NCI-H2227 treated with DMSO at 0.1 percent for 48 hours (cell line): ENCODE results near the gene MBNL1.
"Not testable (repeated sequence)": the region's sequence is repeated elsewhere in the genome, so short reads cannot be mapped to it uniquely, and the experiment has no call there.

ENCODE experiments used
- DNase-seq: peaks from one replicate; lab custom pipeline; 2025; lab: John Stamatoyannopoulos, UW

The MBNL1 gene

DNA sequence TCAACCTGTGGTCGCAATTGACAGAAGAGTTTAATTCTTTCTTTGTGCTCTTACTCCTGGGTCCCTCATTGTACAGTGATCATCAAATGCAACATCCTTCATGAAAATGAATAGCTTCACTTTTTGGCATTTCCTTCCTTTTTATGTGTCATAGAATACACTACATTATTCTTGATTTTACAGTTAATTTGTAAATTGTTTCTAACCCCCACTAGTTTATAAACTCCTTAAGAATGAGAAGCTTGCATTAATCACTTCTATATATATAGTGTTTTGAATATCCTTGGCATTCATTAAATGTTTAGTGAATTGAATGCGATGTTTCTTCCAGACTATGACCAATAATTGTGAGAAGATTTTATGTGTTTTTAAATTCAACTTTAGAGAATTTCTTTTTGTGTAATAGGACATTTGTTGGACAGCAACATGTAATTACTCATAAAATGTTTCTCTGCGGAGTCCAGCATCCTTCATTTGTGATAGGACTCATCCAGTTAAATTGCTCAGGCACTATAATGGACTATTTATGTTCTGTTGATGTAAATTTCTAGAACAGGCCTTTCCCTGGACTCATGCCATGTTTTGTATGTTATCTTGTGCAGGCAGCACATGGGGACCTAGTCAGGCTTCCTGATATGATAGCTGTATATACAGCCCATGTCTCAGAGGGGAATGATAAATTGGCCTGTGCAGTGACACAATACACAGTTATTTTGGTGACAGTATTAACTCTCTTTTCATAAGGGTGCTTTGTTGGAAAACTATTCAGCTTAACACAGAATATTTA lies 51.3 kb downstream of the MBNL1 start:
- peak; percentile 10 for DNase-seq

DNA sequence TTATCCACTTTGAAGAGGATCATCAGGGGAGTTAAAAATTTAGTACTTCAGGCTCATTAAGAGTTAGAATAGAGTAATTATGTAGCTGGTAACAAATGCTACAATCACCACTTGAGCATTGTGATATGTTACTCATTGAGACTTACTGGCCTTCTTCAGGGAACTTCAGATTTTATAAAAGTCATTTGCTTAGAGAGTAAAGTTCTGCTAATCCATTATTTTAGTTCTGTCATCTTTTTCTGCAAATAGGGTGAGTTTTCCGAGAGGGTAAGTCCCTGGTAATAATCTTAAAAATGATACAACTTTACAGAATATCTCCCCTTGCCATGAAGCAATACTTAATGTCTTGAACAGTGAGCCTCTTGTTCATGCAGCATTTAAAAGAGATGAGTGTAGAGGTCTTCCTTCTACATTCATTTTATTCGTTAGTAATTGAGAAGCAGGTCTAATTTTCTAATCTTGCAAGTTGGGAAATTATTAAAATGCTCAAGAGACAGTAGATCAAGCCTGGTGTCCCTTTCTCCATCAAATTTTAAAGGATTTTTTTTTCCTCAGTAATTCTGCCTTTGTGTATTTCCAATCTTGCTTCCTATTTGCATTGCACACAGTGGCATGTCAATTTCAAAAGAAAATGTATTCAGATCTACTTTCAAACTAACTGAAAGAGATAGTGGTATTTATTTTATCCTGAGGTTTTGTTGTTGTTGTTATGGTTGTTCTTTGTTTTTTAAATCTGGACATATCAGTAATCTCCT lies 52.6 kb downstream of the MBNL1 start:
- no peak for DNase-seq

DNA sequence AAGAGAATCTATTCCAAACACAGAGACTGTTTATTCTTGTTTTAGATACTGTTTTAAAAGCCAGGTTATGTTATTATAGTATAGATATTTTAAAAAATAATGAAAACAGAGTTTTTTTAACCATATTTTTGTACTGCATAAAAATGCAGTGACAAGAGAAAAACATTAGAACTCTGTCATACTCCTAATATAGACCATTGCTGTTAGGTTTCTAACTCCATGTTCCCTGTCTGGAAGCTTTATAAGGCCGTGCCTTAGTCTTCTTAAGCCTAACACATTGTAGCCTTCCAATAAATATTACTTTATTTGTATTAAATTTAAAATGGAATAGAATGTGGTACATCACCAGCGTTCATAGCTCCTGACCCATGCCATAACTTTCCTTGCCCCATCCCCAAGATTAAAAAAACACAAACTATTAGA lies 53.2 kb downstream of the MBNL1 start:
- DNase-seq, result no peak

DNA sequence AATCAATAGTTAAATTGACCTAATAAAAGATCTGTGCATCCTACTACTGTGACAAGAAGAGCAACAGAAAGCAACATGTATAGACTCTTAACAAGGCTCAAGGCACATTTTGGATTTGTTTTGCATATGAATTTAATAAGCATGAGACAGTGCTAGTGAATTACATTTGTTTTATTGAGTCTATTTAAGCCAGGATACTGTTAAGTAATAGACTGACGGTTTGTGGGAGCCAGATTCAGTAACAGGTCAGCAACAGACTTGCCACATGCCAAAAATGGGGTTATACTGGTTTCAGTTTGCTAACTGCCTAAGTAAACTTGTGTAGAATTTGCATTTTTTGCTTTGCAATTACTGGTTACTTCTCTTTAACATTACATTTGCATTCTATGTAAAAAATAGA lies 54.0 kb downstream of the MBNL1 start:
- no peak for DNase-seq

DNA sequence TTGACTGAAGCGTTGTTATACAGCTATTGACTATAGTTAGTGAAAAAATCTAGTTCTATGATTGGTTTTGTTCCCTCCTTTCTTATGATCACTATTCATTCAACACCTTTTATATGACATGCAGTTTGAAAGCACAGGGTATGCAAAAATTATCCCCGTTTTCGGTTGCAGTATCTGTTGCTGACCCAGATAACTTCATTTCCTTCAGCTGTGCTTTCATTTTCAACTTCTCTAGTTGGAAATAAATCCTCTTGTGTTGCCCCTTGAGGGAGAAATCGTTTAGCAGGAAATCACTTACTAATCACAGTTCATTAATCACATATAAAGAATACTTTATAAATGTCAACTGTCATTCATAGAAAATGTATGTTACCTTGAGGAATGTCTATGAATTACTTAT lies 55.1 kb downstream of the MBNL1 start:
- no peak for DNase-seq

DNA sequence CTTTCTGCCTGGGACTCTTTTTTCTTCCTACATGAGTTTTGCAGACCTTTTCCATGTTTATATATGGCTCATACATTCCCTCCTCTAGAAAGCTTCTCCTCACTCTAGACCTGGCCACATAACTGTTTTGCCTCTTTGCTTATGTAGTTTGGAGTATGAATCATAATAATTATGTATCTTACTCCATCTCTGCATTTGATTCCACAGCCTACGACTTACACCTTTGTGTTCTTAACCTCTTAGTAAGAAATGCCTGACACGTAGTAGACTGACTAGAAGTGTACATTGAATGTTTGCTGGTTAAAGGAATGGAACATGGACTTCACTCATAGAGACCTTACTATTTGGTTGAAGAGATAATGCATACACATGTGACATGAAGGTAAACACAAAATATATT lies 56.4 kb downstream of the MBNL1 start:
- DNase-seq, result no peak

DNA sequence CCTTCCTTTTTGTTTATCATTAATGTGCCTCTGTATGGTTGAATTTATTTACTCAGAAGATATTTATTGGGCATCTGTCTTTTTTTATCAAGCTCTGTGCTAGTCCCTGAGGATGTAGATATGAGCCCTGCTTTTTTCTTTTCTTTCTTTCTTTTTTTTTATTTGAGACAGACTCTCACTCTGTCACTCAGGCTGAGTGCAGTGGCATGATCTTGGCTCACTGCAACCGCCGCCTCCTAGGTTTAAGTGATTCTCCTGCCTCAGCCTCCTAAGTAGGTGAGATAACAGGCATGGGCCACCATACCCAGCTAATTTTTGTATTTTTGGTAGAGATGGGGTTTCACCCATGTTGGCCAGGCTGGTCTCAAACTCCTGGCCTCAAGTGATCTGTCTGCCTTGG lies 58.5 kb downstream of the MBNL1 start:
- DNase-seq, result no peak

DNA sequence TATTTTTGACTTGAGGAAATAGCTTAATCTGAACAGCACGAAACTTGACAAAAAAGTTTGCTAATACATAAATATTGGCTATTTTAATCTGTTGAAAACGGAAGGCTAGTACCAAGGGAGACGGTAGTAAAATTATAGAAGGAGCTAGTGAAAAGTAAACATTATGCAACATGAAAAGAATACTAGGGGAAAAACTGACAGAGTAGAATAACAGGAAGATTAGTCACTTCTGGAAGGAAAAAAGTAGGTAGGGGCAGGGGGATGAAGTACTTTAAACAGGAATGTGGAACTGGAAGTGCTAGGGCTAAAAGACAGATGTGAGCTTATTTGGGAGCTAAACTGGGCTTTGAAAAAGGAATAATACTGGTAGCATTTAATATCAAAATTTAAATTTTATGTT lies 60.1 kb downstream of the MBNL1 start:
- DNase-seq, result no peak

DNA sequence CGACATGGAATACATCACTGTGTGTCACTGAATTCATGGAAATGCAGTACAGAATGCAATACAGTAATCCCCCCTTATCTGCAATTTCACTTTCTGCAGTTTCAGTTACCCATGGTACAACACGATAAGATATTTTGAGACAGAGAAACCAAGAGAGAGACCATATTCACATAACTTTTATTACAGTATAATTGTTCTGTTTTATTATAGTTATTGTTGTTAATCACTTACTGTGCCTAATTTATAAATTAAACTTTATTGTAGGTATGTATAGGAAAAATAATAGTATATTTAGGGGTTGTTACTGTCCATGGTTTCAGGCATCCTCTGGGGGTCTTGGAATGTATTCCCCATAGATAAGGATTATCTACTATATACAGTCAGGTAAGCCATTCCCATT lies 61.8 kb downstream of the MBNL1 start:
- DNase-seq, result no peak

DNA sequence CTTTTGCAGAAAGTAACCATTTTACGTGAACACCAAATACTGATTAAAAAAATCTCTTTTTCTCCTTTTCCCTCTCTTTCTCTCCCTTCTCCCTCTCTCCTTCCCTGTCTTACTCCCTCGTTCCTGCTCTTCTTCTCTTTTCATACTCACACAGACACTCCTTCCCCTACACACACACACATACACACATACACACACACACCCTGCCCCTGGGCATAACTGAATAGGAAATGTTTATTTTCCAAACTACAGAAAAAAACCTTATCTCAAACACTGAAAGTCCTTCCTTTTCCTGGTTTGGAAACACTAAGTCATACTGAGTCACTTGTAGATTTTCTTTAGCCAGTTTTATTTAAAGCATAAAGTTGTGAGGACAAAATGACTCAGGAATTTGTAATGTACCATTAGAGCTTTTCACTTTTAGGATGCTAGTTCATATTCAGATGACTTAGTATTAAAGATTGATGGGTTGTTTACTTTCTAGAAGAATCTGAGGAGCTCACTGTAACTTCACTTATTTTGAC lies 62.4 kb downstream of the MBNL1 start:
- DNase-seq, result no peak

DNA sequence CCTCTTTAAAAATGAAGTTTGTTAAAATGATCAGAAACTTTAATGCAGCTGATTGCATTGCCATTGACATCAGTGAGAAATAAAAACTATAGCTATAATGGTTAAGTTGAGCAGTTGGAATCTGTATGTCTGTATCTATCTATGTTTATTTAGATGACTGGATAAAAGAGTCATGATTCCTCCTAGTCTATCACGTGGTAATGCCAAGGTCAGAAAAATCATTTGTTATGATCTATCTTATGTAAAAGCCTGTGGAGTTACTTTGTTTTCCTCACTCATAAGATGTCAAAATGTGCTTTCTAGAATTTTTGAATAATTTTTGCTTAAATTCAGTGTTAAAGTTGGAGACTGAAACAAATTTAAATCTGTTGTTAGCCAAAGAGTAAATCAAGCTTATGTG lies 63.3 kb downstream of the MBNL1 start:
- DNase-seq, result no peak

DNA sequence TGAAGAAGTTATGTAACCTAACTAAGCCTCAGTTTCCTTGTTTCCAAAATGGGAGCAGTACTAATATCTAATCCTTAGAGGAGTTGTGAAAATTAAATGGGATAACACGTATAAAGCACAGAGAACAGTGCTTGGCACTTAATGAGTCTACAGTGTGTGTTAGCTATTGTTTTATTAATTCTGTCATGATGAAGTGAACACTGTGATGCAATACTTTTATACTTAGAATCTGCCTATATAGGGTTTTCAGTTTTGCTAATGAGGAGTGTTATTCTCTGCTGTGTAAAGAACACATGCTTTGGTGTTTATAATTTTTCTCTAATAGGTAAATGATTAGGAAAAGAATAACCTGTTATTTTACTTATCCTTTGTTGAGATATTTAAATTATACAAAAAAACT lies 65.2 kb downstream of the MBNL1 start:
- no peak for DNase-seq

DNA sequence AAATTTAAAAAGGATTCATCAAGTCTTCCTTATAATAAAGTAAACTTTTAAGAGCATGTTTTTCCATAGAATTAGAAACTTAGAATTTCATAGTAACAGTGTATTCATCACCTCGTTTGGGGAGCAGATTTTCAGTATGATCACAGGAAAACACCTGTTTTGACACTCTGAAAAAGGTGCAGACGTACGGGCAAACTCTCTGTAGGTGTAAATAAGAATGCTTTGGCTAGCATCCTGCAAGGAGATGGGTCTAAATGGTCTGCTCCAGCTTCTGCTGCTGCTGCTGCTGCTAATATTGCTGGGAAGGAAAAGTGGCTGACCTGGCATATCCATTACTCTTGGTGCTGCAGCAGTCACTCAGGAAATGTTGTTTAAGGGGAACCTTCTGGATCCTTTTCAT lies 66.0 kb downstream of the MBNL1 start:
- no peak for DNase-seq

DNA sequence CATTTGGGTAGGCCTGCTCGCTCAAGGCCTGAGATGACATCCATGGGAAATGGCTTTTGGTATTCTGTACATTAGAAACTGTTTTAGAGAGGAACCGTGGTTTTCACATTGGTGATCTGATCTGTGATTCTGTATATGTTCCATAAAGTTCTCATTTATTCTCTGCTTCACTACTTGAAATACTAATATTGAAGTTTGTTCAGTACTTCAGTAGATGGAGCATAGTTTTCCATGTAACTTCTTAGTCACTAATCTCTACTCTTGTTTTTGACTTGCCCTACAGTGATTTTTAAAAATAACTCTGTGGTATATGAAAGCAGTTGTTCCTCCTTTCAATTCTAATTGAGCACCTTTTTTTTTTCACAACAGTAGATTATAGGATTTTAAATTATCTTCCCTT lies 66.5 kb downstream of the MBNL1 start:
- DNase-seq, result no peak

DNA sequence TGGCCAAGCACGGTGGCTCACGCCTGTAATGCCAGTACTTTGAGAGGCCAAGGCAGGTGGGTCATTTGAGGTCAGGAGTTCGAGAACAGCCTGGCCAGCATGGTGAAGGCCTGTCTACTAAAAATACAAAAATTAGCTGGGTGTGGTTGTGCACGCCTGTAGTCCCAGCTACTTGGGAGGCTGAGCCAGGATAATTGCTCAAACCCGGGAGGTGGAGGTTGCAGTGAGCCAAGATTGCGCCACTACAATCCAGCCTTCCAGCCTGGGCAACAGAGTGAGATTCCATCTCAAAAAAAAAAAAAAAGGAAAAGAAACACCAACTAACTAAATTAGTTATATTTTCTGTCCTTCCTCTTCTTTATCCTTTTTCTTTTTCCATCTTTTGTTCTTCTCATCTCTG lies 68.6 kb downstream of the MBNL1 start:
- DNase-seq, result not testable (repeated sequence)

DNA sequence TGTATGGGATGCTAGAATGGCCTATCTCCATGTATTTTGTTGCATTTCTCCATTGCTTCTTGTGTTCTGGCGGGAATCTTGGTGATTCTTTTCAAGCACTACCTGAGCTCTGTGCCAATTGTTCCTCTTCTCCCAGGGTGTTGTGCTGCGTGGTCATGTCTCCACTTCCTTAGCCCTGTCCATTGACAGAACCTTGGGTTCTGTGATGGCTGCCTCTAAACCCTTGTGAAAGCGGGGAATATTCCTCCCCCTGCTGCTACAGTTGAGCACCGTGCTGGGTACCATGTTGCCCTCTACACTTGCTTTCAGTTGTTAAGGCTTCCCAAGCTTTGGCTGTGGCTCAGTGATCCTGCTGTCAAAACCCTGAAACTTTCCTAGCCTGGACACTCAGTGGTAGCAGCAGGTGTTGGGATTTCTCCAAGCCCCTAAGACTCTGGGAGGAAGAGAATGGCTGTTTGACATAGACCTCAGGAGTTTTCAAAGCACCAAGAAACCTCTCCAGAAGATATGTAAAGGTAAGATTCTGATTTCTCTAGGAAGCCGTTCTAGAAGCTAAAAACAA lies 69.5 kb downstream of the MBNL1 start:
- no peak for DNase-seq

DNA sequence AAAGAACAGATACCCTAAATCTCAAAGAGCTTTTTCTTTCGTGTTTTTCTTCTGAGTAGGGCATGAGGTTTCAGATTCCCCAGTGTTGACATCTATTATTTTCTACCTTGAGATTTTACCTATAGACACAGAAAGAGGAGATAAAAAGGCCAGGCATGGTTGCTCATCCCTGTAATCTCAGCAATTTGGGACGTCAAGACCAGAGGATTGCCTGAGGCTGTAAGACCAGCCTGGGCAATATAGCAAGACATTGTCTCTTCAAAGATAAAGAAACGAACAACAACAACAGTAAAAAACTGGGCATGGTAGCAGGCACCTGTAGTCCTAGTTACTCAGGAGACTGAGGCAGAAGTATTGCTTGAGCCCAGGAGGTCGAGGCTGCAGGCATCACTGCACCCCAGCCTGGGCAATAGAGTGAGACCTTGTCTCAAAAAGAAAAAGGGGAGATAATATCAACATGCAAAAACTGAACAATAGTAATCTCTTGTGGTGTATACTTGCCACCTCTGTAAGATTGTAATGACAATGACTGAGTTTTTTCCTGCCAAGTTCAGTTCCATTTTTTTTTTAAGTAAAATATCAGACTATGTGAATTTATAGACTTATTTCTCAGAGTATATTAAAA lies 71.3 kb downstream of the MBNL1 start:
- DNase-seq, result no peak

DNA sequence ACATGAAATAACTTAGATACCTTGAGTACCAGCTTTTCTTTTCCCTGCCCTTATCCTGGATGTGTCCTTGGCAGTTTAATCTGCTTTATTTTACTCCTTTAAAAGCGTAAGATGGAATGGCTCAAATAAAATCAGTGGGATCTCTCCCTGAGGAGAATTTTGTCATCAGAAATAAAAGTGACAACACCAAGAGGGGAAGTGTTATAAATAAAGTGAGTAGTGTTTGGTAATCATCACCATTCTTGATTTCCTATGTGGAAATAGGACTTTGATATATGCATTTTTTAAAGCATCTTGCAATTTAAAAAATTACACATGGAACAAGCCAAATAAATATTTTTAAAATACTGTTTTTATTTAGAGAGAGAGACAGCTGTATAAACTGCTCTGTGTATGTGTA lies 76.5 kb downstream of the MBNL1 start:
- DNase-seq, result no peak

DNA sequence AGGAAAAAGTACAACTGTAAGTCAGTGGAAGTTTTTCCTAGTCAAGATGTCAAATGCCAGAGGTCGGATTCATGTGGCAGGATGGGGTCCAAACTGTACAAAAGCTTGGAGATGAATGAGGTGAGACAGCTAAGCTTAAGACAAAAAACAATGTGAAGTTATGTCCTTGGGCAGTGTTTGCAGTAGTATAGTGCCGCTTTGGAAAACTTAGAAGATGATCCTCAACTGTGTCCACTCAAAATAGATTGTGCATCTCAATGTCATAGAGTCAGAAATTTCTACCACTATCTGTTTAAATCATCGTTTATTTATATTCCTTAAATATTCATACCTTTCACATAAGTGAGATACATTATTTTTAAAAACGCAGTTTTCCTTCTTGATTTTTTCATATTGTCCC lies 77.3 kb downstream of the MBNL1 start:
- no peak for DNase-seq

DNA sequence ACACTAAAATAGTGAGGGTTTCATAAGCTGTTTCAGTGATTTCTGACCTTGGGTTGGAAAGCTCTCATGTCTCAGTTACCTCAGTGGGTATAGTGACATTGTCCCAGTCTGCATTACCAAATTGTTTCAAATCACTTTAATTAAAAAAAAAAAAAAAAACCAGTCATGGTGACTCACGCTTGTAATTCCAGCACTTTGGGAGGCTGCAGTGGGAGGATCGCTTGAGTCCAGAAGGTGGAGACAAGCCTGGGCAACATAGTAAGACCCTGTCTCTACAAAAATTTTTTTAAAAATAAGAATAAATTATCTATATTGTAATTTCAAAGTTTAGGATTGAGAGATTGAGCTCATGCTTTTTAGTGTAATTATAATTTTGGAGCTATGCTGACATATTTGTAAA lies 78.0 kb downstream of the MBNL1 start:
- DNase-seq, result no peak

DNA sequence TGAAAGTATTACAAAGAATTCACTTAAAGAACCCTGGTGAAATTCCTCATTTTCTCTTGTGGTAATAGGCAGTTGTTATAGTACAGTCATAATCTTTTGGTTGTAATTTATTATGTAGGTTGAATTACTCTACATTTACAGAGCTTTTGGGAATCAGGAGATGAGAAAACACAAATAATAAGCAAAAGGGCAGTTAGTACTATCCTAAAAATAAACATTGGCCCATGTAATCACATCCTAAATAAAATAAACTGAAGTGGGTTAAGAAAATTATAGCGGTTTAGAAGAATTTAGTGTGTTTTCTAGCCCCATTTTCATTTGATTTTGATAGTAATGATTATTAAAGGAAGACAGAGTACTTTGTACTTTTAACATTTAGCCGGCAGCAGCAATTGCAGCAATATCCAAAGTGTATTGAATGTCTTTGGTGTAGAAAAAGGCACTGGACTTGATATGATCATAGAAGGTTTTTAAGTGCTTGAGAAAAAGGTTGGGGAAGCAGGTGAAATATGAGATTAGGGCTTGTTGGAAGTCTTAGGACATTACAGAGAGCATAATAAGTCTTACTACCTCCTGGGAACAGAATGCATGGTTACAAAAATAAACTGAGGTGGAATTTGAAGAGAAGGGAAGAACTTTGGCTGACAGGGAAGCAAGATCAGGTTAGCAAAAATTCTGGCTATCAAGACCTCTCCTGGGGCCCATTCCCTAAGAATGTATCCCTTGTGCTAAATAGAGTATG lies 79.9 kb downstream of the MBNL1 start:
- DNase-seq, result no peak

DNA sequence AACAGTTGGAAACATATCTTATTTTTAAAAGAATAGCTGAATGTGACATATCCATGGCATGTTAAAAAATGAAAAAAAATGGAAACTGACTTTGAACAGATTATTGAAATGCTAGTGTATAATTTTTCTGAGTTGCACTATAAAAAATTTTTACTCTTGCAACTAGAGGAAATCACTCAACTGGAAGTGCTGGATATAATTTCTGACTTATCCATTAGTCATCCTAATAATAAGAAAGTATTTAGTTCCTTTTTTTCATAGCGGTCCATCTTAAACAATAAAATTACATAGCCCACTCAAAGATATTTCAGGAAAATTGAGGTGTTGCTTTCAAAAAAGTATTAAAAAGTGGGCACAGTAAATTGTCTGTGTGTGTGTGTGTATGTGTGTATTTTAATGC lies 80.7 kb downstream of the MBNL1 start:
- DNase-seq, result no peak
